Stomach (tissue), 9 donors: ENCODE data around the gene ALG14. TPM values are rescaled to one million over a fixed set of nuclear protein-coding genes. Genes with fewer than 3 reads are reported as not detected.

Source experiments
- DNase-seq, 2 donors: peaks; one replicate each; pipeline versions ENCODE4 v3.0.0 to v3.0.0-alpha.2; 2013 to 2019
- H3K27ac ChIP-seq, 5 donors: fragments of 200-600 bp in 4 of 5; sonication (generic) in 4 of 5; one replicate each; pipeline ENCODE4 v1.5.1; 2013 to 2019; ENCODE audit warnings: mild to moderate bottlenecking in 1 of 5, moderate library complexity in 1 of 5
- H3K27me3 ChIP-seq, 3 donors: fragments of 200-600 bp; sonication (generic); one replicate each; pipeline ENCODE4 v1.5.1; 2017 to 2019; ENCODE audit warnings: mixed run types in 1 of 3
- H3K36me3 ChIP-seq, 4 donors: fragments of 200-600 bp; sonication (generic); 1 replicate in 3 of 4; 2 replicates in 1 of 4; pipeline ENCODE4 v1.5.1; 2016 to 2019
- H3K4me1 ChIP-seq, 4 donors: fragments of 200-600 bp; sonication (generic); one replicate each; pipeline ENCODE4 v1.5.1; 2016 to 2019
- H3K4me3 ChIP-seq, 4 donors: fragments of 200-600 bp; sonication (generic) in 3 of 4; one replicate each; pipeline ENCODE4 v1.5.1; 2016 to 2019; ENCODE audit warnings: mild to moderate bottlenecking in 1 of 4
- H3K9me3 ChIP-seq, 4 donors: fragments of 200-600 bp; sonication (generic); one replicate each; pipeline ENCODE4 v1.5.1; 2016 to 2019
- CTCF ChIP-seq, 7 experiments: fragments of 450-650 bp in 4 of 7; fragments of 200-600 bp in 3 of 7; sonication (generic) in 3 of 7; IDR thresholded peaks; one replicate each; pipeline ENCODE4 v1.5.1; 2016 to 2019; ENCODE audit warnings: antibody characterized with exemption in 7 of 7, control low read depth in 2 of 7, mild to moderate bottlenecking in 1 of 7
- EP300 ChIP-seq: sonication (generic); formaldehyde crosslinking; IDR thresholded peaks from one replicate; pipeline ENCODE4 v1.6.1; 2017; ENCODE audit warnings: antibody characterized with exemption
- POLR2A ChIP-seq, 4 donors: fragments of 450-650 bp; IDR thresholded peaks; one replicate each; pipeline ENCODE4 v1.6.1; 2016; ENCODE audit warnings: antibody characterized with exemption in 4 of 4, control low read depth in 2 of 4, mild to moderate bottlenecking in 1 of 4, moderate library complexity in 1 of 4
- POLR2AphosphoS5 ChIP-seq, 3 donors: sonication (generic); formaldehyde crosslinking; IDR thresholded peaks; one replicate each; pipeline ENCODE4 v1.6.1; 2016; ENCODE audit warnings: antibody characterized with exemption in 3 of 3
- WGBS, 5 donors: extraction: QIAGEN DNeasy Blood & Tissue Kit in 3 of 5; methylation state at CpG; one replicate each; pipeline versions ENCODE4 v1.1.5 to v1.1.7; 2013 to 2018; 5-methylcytosine and 5-hydroxymethylcytosine counted together
- intact Hi-C: fragments of 100-400 bp; cut with DNase I; formaldehyde crosslinking; loops from one replicate; pipeline ENCODE4 v1.15.1; 2023; ENCODE audit warnings: low total_unique reads
- polyA plus RNA-seq, 3 donors: library from polyadenylated mRNA; stranded (reverse); fragments of 200-250 nt; gene quantifications; one replicate each; pipeline ENCODE4 v1.2.3, GENCODE V29; 2013
- total RNA-seq, 5 donors: library from RNA; depleted of rRNA; stranded (reverse); fragments of >200 nt; gene quantifications; one replicate each; pipeline versions ENCODE4 v1.1.0 to v1.2.3, GENCODE V29; 2014 to 2016
- donor health status: healthy with polysubstance abuse.
- donor health status: Bipolar disorder and iron deficiency.
- donor health status: healthy.

Gene ALG14
- total and polyA plus RNA-seq, 8 donors = under 0.01 to 3.5 (median 1.1) TPM; not detected in 1

DNA sequence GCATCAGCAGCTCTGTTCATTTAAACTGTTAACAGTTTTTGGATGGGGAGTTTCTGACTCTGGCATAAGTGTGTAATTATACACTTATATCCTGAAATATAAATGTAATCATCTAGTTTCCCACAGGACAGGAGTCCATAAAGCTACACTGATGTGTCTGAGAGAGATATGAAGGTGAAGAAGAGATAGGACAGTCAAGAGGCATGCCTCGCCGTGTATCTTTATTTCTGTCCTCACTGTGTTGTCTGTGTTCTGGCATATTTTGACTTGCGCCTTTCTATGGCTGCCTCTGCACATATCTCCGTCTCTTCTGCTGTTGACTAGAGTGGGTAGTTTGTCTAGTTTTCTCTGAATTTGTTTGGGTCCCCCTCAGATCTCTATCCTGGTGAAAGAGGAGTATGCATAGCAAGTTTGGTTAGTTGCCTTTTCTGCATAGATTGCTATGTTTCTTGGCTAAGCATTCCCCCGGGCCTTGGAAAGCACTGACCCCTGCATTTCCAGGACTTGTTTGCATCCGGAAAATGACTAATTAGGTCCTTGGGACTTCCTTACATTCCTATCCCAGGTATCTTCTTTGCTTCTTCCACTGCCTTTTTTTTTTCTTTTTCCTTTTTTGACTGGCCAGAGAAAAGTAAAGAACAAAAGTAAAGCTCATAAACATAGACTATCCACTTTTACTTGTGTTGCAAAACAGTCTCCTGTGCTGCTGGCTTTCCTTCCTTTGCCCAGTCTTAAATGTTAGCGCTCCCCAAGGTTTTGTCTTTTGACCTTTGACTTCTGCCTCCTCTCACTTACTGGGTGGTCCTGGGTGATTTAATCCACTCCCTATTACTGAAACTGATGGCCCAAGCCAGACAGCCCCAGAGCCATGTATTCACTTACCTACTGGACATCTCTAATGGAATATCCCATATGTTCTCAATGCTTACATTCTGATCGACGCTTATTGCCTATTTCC, 118.2 kb downstream of the ALG14 start:
- DNase-seq = no peak
- H3K4me3 ChIP-seq = no peak overlapping the region
- no peak for TF ChIP-seq CTCF (IDR thresholded peaks at IDR 0.05)
- no peak for TF ChIP-seq POLR2AphosphoS5 (IDR thresholded peaks at IDR 0.05)
- no peak for TF ChIP-seq POLR2A (IDR thresholded peaks at IDR 0.05)
- no peak for TF ChIP-seq EP300
- peak overlapping the region in 2 of 5 donors; percentile 16 to 55 for H3K27ac ChIP-seq
- no peaks in the 10 kb centered on the region for H3K27me3 ChIP-seq
- WGBS, 5 donors = 76 to 80% (median 77%) methylated on average over 9 of the region's 9 CpGs
- no peaks in the 10 kb centered on the region for H3K9me3 ChIP-seq
- H3K36me3 ChIP-seq = no peaks in the 10 kb centered on the region
- intact Hi-C loops = no loop called here
- peaks cover 14 to 35% (median 27%) of the 10 kb centered on the region in 4 donors for H3K4me1 ChIP-seq

- Histone ChIP-seq H3K36me3 (no peaks in the 10 kb centered on the region), H3K27ac (no peak overlapping the region), H3K9me3 (no peaks in the 10 kb centered on the region), H3K4me1 (peaks cover 14 to 41% (median 28%) of the 10 kb centered on the region in 4 donors), H3K27me3 (no peaks in the 10 kb centered on the region), H3K4me3 (no peak overlapping the region)
- intact Hi-C loops = no loop called here
- 78 to 85% (median 80%) methylated on average over 6 of the region's 6 CpGs for WGBS, 5 donors
- TF ChIP-seq CTCF (IDR thresholded peaks at IDR 0.05) (no peak), POLR2A (IDR thresholded peaks at IDR 0.05) (no peak), EP300 (no peak), POLR2AphosphoS5 (IDR thresholded peaks at IDR 0.05) (no peak)
- no peak for DNase-seq
Observed at GRCh38 chr1:94953746-94954145, 119.0 kb downstream of the ALG14 start.

- Histone ChIP-seq H3K36me3 (no peaks in the 10 kb centered on the region), H3K9me3 (no peaks in the 10 kb centered on the region), H3K27me3 (no peaks in the 10 kb centered on the region), H3K27ac (no peak overlapping the region), H3K4me3 (no peak overlapping the region), H3K4me1 (peaks cover 14 to 41% (median 28%) of the 10 kb centered on the region in 4 donors)
- DNase-seq = no peak
- intact Hi-C loops = no loop called here
- TF ChIP-seq POLR2A (IDR thresholded peaks at IDR 0.05) (no peak), CTCF (IDR thresholded peaks at IDR 0.05) (no peak), POLR2AphosphoS5 (IDR thresholded peaks at IDR 0.05) (no peak)
Observed at GRCh38 chr1:94953107-94953506, 119.6 kb downstream of the ALG14 start.

DNA sequence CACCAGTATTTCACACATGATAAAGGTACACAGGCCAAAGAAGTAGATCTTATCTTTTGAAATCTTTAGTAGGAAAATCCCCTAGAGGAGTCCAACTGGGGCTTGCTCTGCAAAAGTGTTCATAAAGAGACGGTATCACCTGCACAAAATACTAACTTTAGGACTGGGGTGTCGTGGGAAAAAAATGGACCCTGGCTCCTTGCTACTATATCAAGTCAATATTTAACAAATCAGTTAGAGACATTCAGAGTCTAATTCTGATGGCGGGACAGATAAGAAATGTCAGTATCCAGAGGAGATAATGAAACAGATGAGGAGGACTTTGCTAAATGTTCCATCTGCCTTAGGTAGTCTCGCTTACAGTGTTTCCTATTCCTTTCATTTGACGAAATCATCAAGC, 120.2 kb downstream of the ALG14 start:
- peaks cover 16 to 45% (median 29%) of the 10 kb centered on the region in 4 donors for H3K4me1 ChIP-seq
- no peak overlapping the region for H3K4me3 ChIP-seq
- TF ChIP-seq EP300 = no peak
- TF ChIP-seq POLR2A (IDR thresholded peaks at IDR 0.05) = no peak
- TF ChIP-seq POLR2AphosphoS5 (IDR thresholded peaks at IDR 0.05) = no peak
- no peak for TF ChIP-seq CTCF (IDR thresholded peaks at IDR 0.05)
- intact Hi-C loops = no loop called here
- H3K27me3 ChIP-seq = no peaks in the 10 kb centered on the region
- H3K27ac ChIP-seq = no peak overlapping the region
- H3K9me3 ChIP-seq = no peaks in the 10 kb centered on the region
- DNase-seq = no peak
- no peaks in the 10 kb centered on the region for H3K36me3 ChIP-seq
- 80 to 91% (median 85%) methylated on average over 5 of the region's 5 CpGs for WGBS, 5 donors
